Spleen (tissue), 11 donors: ENCODE results near the gene ACSL5. TPM values are rescaled to one million over a fixed set of nuclear protein-coding genes. Genes with fewer than 3 reads are reported as not detected.
"Not testable (repeated sequence)": the region's sequence is repeated elsewhere in the genome, so short reads cannot be mapped to it uniquely, and the experiment has no call there.

Source experiments
- DNase-seq: peaks from one replicate; pipeline ENCODE4 v3.0.0-alpha.2; 2020
- H3K27ac ChIP-seq, 8 donors: fragments of 200-600 bp; sonication (generic) in 7 of 8; 1 replicate in 4 of 8; 2 replicates in 4 of 8; pipeline versions ENCODE4 v1.5.0 to v1.8.0; 2016 to 2021; ENCODE audit warnings: inconsistent platforms in 4 of 8, mild to moderate bottlenecking in 4 of 8, moderate library complexity in 1 of 8
- H3K27me3 ChIP-seq, 7 donors: fragments of 200-600 bp; sonication (generic) in 6 of 7; replicated peaks in 1 of 7; 1 replicate in 4 of 7; 2 replicates in 3 of 7; pipeline versions ENCODE4 v1.5.0 to v1.8.0; 2016 to 2021; ENCODE audit warnings: inconsistent platforms in 3 of 7, mild to moderate bottlenecking in 1 of 7
- H3K36me3 ChIP-seq, 6 donors: fragments of 200-600 bp; sonication (generic) in 5 of 6; 1 replicate in 4 of 6; 2 replicates in 2 of 6; pipeline versions ENCODE4 v1.5.0 to v1.8.0; 2016 to 2021; ENCODE audit warnings: inconsistent platforms in 2 of 6
- H3K4me1 ChIP-seq, 6 donors: fragments of 200-600 bp; sonication (generic) in 5 of 6; 1 replicate in 3 of 6; 2 replicates in 3 of 6; pipeline versions ENCODE4 v1.5.0 to v1.8.0; 2016 to 2021; ENCODE audit warnings: inconsistent platforms in 3 of 6
- H3K4me3 ChIP-seq, 8 donors: fragments of 200-600 bp; sonication (generic) in 7 of 8; 1 replicate in 4 of 8; 2 replicates in 4 of 8; pipeline versions ENCODE4 v1.5.0 to v1.8.0; 2016 to 2021; ENCODE audit warnings: inconsistent platforms in 4 of 8, mild to moderate bottlenecking in 4 of 8, moderate library complexity in 2 of 8
- H3K9me3 ChIP-seq, 8 donors: fragments of 200-600 bp; sonication (generic) in 7 of 8; 1 replicate in 4 of 8; 2 replicates in 4 of 8; pipeline versions ENCODE4 v1.5.0 to v1.8.0; 2016 to 2021; ENCODE audit warnings: inconsistent platforms in 4 of 8
- CTCF ChIP-seq, 11 experiments: fragments of 200-600 bp in 7 of 11; fragments of 450-650 bp in 4 of 11; sonication (generic) in 4 of 11; IDR thresholded peaks in 8 of 11; conservative IDR thresholded peaks in 3 of 11; 1 replicate in 7 of 11; 2 replicates in 4 of 11; pipeline versions ENCODE4 v1.4.0 to v1.8.0; 2016 to 2021; ENCODE audit warnings: antibody characterized with exemption in 11 of 11, inconsistent platforms in 4 of 11, mild to moderate bottlenecking in 1 of 11
- POLR2A ChIP-seq, 3 donors: fragments of 450-650 bp; IDR thresholded peaks; one replicate each; pipeline ENCODE4 v1.5.1; 2017; ENCODE audit warnings: antibody characterized with exemption in 3 of 3, mild to moderate bottlenecking in 1 of 3
- POLR2AphosphoS5 ChIP-seq, 3 donors: sonication (generic); formaldehyde crosslinking; IDR thresholded peaks; one replicate each; pipeline ENCODE4 v1.5.1; 2017; ENCODE audit warnings: antibody characterized with exemption in 3 of 3
- WGBS, 5 donors: extraction: QIAGEN DNeasy Blood & Tissue Kit in 3 of 5; methylation state at CpG; one replicate each; pipeline versions ENCODE4 v1.1.5 to v1.1.7; 2013 to 2018; 5-methylcytosine and 5-hydroxymethylcytosine counted together
- intact Hi-C: fragments of 100-400 bp; cut with DNase I; formaldehyde crosslinking; loops from one replicate; pipeline ENCODE4 v1.15.0; 2023; ENCODE audit warnings: low total_unique reads
- polyA plus RNA-seq, 3 donors: library from polyadenylated mRNA; stranded (reverse); fragments of 200-250 nt; gene quantifications; one replicate each; pipeline ENCODE4 v1.2.1, GENCODE V29; 2013
- total RNA-seq, 7 donors: library from RNA; depleted of rRNA in 3 of 7; stranded (reverse); fragments of >200 nt in 3 of 7; fragmentation: NEBNext Ultra II Directional in 4 of 7; extraction: Animal tissue kit (Norgen Biotek cat#: 25700) in 4 of 7; gene quantifications; one replicate each; pipeline versions ENCODE4 v1.1.0 to v1.2.1, GENCODE V29; 2016 to 2021
- donor health status: healthy with polysubstance abuse.
- donor health status: DM: no; HTN: no; CAD: no; lungs with moderate emphysema.
- donor health status: DM: no; HTN: no; CAD: no.
- donor health status: Bipolar disorder and iron deficiency.
- donor health status: healthy.
- donor health status: DM: no; HTN: no; CAD: no.
- donor health status: DM: yes; HTN: yes; CAD: no.

Gene ACSL5
- total and polyA plus RNA-seq, 10 donors = 18.6 to 49.4 (median 42.8) TPM

GRCh38 chr10:112374724-112375541 is 1.0 kb downstream of the ACSL5 start:
- Histone ChIP-seq H3K27me3 (no peaks in the 10 kb centered on the region), H3K9me3 (no peaks in the 10 kb centered on the region), H3K27ac (peak overlapping the region; percentile 87 to 93 (median 90)), H3K4me3 (peak overlapping the region in 7 of 8 donors; percentile 60 to 86 (median 62)), H3K36me3 (peaks cover 0 to 12% (median 0%) of the 10 kb centered on the region in 6 donors), H3K4me1 (peaks cover 24 to 63% (median 48%) of the 10 kb centered on the region in 6 donors)
- 18 to 27% (median 20%) methylated on average over 8 of the region's 8 CpGs for WGBS, 5 donors
- DNase-seq = peak; percentile 80
- intact Hi-C loops = no loop called here
- TF ChIP-seq POLR2A (IDR thresholded peaks at IDR 0.05) = no peak
- TF ChIP-seq CTCF (IDR thresholded peaks at IDR 0.05 in 8 of 11, conservative IDR thresholded peaks at IDR 0.05 in 3 of 11) = no peak
- peak in 1 of 3 donors; percentile 41 for TF ChIP-seq POLR2AphosphoS5 (IDR thresholded peaks at IDR 0.05)

- peak; percentile 89 for DNase-seq
- Histone ChIP-seq H3K27me3 (no peaks in the 10 kb centered on the region), H3K4me1 (peaks cover 24 to 64% (median 50%) of the 10 kb centered on the region in 6 donors), H3K4me3 (peak overlapping the region; percentile 51 to 86 (median 62)), H3K9me3 (no peaks in the 10 kb centered on the region), H3K27ac (peak overlapping the region; percentile 87 to 93 (median 90)), H3K36me3 (peaks cover 0 to 22% (median 0%) of the 10 kb centered on the region in 6 donors)
- TF ChIP-seq POLR2AphosphoS5 (IDR thresholded peaks at IDR 0.05) (peak; percentile 59 to 79 (median 73)), CTCF (IDR thresholded peaks at IDR 0.05 in 8 of 11, conservative IDR thresholded peaks at IDR 0.05 in 3 of 11) (peak in 1 of 11 experiments; percentile 16), POLR2A (IDR thresholded peaks at IDR 0.05) (no peak)
- 4 to 13% (median 5%) methylated on average over 16 of the region's 16 CpGs for WGBS, 5 donors
- intact Hi-C loops = no loop called here
Observed at GRCh38 chr10:112375721-112376395, 1.9 kb downstream of the ACSL5 start.

- Histone ChIP-seq H3K9me3 (no peaks in the 10 kb centered on the region), H3K36me3 (peaks cover 0 to 27% (median 0%) of the 10 kb centered on the region in 6 donors), H3K27me3 (no peaks in the 10 kb centered on the region), H3K4me3 (peak overlapping the region; percentile 51 to 86 (median 62)), H3K27ac (peak overlapping the region; percentile 87 to 93 (median 90)), H3K4me1 (peaks cover 24 to 64% (median 50%) of the 10 kb centered on the region in 6 donors)
- DNase-seq = no peak
- intact Hi-C loops = no loop called here
- 8 to 14% (median 12%) methylated on average over 11 of the region's 11 CpGs for WGBS, 5 donors
- TF ChIP-seq POLR2AphosphoS5 (IDR thresholded peaks at IDR 0.05) = no peak
- TF ChIP-seq POLR2A (IDR thresholded peaks at IDR 0.05) = no peak
- TF ChIP-seq CTCF (IDR thresholded peaks at IDR 0.05 in 8 of 11, conservative IDR thresholded peaks at IDR 0.05 in 3 of 11) = no peak
Observed at GRCh38 chr10:112376396-112376790, 2.5 kb downstream of the ACSL5 start.

- Histone ChIP-seq H3K36me3 (peaks cover 0 to 32% (median 5%) of the 10 kb centered on the region in 6 donors), H3K4me3 (peak overlapping the region in 6 of 8 donors; percentile 11 to 86 (median 62)), H3K27ac (peak overlapping the region in 5 of 8 donors; percentile 89 to 93 (median 90)), H3K4me1 (peaks cover 24 to 68% (median 52%) of the 10 kb centered on the region in 6 donors)
- intact Hi-C loops, H3K27me3 ChIP-seq, H3K9me3 ChIP-seq, DNase-seq: not testable (repeated sequence)
- 88 to 98% (median 95%) methylated on average over 9 of the region's 9 CpGs for WGBS, 5 donors
Observed at GRCh38 chr10:112377116-112377515, 3.2 kb downstream of the ACSL5 start.
